HCT116 (cell line): ENCODE data around the gene LCMT1.

Source experiments
- CBX3 ChIP-seq: IDR thresholded peaks from 2 replicates; pipeline ENCODE4 v1.6.1; 2012; ENCODE audit warnings: low read depth
- CEBPB ChIP-seq: IDR thresholded peaks from 2 replicates; pipeline ENCODE4 v1.6.1; 2012; ENCODE audit warnings: low read depth
- ELF1 ChIP-seq: IDR thresholded peaks from 2 replicates; pipeline ENCODE4 v1.6.1; 2012; ENCODE audit warnings: low read depth, borderline replicate concordance
- EZH2 ChIP-seq: fragments of 200-600 bp; sonication (generic); IDR thresholded peaks from 2 replicates; pipeline ENCODE4 v1.6.1; 2017; ENCODE audit warnings: antibody characterized with exemption, mixed run types
- EZH2phosphoT487 ChIP-seq: fragments of 200-600 bp; IDR thresholded peaks from 2 replicates; pipeline ENCODE4 v1.6.1; 2018; ENCODE audit warnings: antibody characterized with exemption, borderline replicate concordance
- POLR2A ChIP-seq: IDR thresholded peaks from 2 replicates; pipeline ENCODE4 v1.7.0; 2011; ENCODE audit warnings: borderline replicate concordance; ENCODE audit not compliant: insufficient read depth, insufficient read length; ENCODE audit errors: extremely low read depth
- POLR2AphosphoS5 ChIP-seq: IDR thresholded peaks from 2 replicates; pipeline ENCODE4 v1.6.1; 2011; ENCODE audit warnings: mild to moderate bottlenecking, low read depth, low read length, moderate library complexity
- TCF7L2 ChIP-seq: IDR thresholded peaks from 2 replicates; pipeline ENCODE4 v1.7.0; 2011; ENCODE audit warnings: borderline replicate concordance, inconsistent platforms; ENCODE audit not compliant: insufficient read depth, insufficient read length; ENCODE audit errors: extremely low read depth
- TF ChIP-seq, protein P1 (sequence below), 3 experiments: fragments of 200-600 bp in 1 of 3; sonication (generic) in 1 of 3; IDR thresholded peaks in 2 of 3; conservative IDR thresholded peaks in 1 of 3; 2 replicates each; pipeline ENCODE4 v1.5.1; 2012 to 2017; ENCODE audit warnings: low read depth in 2 of 3, low read length in 2 of 3, antibody characterized with exemption in 1 of 3, borderline replicate concordance in 1 of 3, control low read depth in 1 of 3, mild to moderate bottlenecking in 1 of 3, mixed read lengths in 1 of 3, mixed run types in 1 of 3, moderate library complexity in 1 of 3; ENCODE audit not compliant: insufficient read depth in 1 of 3
- TF ChIP-seq, protein P2 (sequence below): IDR thresholded peaks from 2 replicates; pipeline ENCODE4 v1.6.1; 2012; ENCODE audit warnings: low read depth
- TF ChIP-seq, protein P3 (sequence below): IDR thresholded peaks from 2 replicates; pipeline ENCODE4 v1.6.1; 2012

DNA sequence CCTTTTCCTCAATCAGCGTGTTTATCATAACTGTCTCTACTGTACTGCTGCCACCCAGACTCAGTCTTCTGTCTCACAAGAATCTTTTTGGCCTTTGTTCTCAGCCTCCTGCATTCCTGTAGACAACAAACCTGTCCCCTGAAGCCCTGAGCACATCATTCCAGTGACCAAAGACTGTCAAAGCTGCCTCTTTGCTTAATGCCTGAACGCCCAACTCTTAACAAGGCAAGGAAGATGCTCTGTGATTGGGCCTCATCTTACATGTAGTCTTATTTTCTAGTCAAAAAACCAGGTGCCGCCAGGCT lies 75.9 kb downstream of the LCMT1 start:
- TF ChIP-seq, protein P1, sequence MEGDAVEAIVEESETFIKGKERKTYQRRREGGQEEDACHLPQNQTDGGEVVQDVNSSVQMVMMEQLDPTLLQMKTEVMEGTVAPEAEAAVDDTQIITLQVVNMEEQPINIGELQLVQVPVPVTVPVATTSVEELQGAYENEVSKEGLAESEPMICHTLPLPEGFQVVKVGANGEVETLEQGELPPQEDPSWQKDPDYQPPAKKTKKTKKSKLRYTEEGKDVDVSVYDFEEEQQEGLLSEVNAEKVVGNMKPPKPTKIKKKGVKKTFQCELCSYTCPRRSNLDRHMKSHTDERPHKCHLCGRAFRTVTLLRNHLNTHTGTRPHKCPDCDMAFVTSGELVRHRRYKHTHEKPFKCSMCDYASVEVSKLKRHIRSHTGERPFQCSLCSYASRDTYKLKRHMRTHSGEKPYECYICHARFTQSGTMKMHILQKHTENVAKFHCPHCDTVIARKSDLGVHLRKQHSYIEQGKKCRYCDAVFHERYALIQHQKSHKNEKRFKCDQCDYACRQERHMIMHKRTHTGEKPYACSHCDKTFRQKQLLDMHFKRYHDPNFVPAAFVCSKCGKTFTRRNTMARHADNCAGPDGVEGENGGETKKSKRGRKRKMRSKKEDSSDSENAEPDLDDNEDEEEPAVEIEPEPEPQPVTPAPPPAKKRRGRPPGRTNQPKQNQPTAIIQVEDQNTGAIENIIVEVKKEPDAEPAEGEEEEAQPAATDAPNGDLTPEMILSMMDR (IDR thresholded peaks at IDR 0.05 in 2 of 3, conservative IDR thresholded peaks at IDR 0.05 in 1 of 3; ENCODE audit: borderline replicate concordance in 1 of 3, insufficient read depth in 1 of 3, low read depth in 2 of 3, low read length in 2 of 3) = no peak
- TF ChIP-seq POLR2AphosphoS5 = no peak
- no peak for TF ChIP-seq ELF1
- no peak for TF ChIP-seq EZH2phosphoT487
- TF ChIP-seq POLR2A = no peak
- TF ChIP-seq TCF7L2 = no peak
- no peak for TF ChIP-seq EZH2
- TF ChIP-seq CEBPB = no peak
- TF ChIP-seq, protein P2, sequence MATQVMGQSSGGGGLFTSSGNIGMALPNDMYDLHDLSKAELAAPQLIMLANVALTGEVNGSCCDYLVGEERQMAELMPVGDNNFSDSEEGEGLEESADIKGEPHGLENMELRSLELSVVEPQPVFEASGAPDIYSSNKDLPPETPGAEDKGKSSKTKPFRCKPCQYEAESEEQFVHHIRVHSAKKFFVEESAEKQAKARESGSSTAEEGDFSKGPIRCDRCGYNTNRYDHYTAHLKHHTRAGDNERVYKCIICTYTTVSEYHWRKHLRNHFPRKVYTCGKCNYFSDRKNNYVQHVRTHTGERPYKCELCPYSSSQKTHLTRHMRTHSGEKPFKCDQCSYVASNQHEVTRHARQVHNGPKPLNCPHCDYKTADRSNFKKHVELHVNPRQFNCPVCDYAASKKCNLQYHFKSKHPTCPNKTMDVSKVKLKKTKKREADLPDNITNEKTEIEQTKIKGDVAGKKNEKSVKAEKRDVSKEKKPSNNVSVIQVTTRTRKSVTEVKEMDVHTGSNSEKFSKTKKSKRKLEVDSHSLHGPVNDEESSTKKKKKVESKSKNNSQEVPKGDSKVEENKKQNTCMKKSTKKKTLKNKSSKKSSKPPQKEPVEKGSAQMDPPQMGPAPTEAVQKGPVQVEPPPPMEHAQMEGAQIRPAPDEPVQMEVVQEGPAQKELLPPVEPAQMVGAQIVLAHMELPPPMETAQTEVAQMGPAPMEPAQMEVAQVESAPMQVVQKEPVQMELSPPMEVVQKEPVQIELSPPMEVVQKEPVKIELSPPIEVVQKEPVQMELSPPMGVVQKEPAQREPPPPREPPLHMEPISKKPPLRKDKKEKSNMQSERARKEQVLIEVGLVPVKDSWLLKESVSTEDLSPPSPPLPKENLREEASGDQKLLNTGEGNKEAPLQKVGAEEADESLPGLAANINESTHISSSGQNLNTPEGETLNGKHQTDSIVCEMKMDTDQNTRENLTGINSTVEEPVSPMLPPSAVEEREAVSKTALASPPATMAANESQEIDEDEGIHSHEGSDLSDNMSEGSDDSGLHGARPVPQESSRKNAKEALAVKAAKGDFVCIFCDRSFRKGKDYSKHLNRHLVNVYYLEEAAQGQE = no peak
- TF ChIP-seq, protein P3, sequence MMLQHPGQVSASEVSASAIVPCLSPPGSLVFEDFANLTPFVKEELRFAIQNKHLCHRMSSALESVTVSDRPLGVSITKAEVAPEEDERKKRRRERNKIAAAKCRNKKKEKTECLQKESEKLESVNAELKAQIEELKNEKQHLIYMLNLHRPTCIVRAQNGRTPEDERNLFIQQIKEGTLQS = no peak
- no peak for TF ChIP-seq CBX3
